ENCODE data around the gene SPTBN4.
"Not testable (repeated sequence)": the region's sequence is repeated elsewhere in the genome, so short reads cannot be mapped to it uniquely, and the experiment has no call there.

SPTBN4 gene

DNA sequence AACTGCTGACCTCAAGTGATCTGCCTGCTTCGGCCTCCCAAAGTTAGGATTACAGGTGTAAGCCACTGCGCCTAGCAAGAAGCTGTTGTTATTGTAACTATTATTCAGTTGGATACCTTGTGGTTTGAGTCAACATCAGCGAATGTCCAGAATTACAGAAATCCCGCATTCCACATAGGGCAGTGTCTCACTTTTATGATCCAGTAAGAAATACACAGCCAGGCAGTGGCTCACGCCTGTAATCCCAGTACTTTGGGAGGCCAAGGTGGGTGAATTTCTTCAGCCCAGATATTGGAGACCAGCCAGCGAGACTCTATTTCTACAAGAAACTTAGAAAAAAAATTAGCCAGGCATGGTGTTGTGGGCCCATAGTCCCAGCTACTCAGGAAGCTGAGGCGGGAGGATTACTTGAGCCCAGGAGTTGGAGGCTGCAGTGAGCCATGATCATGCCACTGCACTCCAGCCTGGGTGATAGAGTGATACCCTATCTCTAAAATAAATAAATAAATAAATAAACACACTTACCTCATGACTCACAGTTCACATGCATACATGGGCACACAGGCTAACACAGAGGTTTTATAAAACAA is 43.8 kb downstream of the SPTBN4 start:
- DNase-seq: no peak

DNA sequence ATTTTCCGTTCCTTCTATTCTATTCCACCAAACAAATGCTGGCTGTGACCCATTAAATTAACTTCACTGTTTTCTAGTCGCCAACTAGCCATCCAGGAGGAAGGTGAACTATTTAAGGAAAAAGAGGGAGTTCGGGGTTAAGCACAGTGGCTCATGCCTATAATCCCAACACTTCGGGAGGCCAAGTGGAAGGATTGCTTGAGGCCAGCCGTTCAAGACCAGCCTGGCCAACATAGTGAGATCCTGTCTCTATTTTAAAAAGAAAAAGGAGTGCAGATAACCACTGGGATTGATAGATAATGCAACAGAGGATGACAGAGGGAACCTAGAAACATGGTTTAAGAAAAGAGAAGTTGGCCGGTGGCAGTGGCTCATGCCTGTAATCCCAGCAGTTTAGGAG is 44.7 kb downstream of the SPTBN4 start:
- no peak for DNase-seq

DNA sequence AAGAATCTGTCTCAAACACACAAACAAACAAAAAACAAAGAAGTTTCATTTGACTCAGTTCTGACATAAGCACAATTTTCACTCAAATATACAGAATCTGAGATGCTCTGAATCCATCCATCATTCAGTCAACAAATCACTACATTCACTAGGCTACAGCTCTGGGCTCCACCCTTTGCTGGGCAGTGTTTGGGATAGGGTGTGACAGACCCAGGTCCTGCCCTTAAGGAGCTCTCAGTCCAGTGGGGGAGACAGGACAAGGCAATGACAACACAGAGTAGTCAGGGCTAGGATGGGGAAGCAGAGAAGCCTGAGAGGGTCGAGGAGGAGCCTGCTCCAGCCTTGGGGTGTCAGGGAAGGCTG is 45.3 kb downstream of the SPTBN4 start:
- DNase-seq: no peak

DNA sequence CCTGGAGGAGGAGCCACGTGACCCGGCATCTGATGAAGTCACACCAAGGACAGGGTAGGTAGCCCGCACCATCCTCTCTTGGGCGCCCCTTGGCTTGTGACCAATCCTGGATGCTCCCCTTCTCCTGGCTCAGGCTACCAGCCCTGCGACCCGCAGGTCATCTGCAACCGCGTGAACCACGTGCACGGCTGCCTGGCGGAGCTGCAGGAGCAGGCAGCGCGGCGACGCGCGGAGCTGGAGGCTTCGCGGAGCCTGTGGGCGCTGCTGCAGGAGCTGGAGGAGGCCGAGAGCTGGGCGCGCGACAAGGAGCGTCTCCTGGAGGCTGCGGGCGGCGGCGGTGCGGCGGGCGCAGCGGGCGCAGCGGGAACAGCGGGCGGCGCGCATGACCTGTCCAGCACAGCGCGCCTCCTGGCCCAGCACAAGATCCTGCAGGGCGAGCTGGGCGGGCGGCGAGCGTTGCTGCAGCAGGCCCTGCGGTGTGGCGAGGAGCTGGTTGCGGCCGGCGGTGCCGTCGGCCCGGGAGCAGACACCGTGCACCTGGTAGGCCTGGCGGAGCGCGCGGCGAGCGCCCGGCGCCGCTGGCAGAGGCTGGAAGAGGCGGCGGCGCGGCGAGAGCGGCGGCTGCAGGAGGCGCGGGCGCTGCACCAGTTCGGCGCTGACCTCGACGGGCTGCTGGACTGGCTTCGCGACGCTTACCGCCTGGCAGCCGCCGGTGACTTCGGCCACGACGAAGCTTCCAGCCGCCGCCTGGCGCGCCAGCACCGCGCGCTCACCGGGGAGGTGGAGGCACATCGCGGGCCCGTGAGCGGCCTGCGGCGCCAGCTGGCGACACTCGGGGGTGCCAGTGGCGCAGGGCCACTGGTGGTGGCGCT is 45.9 kb downstream of the SPTBN4 start:
- DNase-seq: no peak

DNA sequence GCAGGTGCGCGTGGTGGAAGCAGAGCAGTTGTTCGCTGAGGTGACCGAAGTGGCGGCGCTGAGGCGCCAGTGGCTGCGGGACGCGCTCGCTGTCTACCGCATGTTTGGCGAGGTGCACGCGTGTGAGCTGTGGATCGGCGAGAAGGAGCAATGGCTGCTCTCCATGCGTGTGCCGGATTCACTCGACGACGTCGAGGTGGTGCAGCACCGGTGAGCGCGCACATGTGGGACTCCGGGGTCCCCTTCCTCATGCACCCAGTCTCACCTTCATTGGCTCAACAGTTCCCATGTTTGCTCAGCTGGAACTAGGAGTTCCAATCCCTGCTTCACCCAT is 46.5 kb downstream of the SPTBN4 start:
- no peak for DNase-seq

GRCh38 chr19:40513741-40514315 is 47.0 kb downstream of the SPTBN4 start:
- DNase-seq: no peak

GRCh38 chr19:40517248-40517647 is 50.4 kb downstream of the SPTBN4 start:
- no peak for DNase-seq

- peak; percentile 32 for DNase-seq
Measured at GRCh38 chr19:40519352-40520322, 52.8 kb downstream of the SPTBN4 start.

DNA sequence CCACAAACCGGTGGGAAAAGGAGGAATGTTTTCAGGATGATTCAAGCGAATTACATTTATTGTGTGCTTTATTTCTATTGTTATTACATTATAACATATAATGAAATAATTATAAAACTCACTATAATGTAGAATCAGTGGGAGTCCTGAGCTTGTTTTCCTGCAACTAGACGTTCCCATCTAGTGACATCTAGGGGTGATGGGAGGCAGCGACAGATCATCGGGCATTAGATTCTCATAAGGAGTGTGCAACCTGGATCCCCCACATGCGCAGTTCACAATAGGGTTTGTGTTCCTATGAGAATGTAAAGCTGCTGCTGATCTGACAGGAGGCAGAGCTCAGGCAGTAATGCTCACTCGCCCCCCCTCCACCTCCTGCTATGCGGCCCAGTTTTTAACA is 54.5 kb downstream of the SPTBN4 start:
- peak; percentile 14 for DNase-seq

DNA sequence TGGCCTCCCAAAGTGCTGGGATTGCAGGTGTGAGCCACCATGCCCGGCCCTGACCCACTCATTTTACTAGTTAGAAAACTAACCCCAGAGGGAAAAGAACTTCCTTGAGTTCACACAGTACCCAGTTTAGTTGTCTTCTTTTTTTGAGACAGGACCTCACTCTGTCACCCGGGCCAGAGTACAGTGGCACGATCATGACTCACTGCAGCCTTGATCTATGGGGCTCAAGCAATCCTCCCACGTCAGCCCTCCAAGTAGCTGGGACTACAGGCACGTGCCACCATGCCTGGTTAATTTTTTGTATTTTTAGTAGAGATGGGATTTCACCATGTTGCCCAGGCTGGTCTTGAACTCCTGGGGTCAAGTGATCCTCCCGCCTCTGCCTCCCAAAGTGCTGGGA is 55.1 kb downstream of the SPTBN4 start:
- not testable (repeated sequence) for DNase-seq

DNA sequence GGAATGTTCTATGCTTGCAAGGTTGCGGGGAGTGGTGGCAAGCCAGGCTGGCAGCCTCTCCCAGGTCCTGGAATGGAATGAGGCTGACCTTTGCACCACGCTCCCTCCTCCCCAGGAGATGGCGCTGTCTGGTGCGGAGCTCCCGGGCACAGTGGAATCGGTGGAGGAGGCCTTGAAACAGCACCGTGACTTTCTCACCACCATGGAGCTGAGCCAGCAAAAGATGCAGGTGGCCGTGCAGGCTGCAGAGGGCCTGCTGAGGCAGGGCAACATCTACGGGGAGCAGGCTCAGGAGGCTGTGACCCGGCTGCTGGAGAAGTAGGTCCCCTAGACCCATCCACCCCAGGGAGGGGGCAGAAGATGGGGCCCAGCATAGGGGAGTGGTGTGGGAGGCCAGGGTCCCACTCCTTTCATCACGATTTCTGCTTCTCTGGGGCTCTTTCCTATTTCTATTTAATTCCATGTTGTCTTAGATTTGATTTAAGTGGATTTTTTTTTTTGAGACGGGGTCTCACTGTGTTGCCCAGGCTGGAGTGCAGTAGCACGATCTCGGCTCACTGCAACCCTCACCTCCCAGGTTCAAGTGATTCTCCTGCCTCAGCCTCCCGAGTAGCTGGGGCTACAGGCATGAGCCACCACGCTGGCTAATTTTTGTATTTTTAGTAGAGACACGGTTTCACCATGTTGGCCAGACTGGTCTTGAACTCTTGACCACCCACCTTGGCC is 56.7 kb downstream of the SPTBN4 start:
- peak; percentile 41 for DNase-seq

DNA sequence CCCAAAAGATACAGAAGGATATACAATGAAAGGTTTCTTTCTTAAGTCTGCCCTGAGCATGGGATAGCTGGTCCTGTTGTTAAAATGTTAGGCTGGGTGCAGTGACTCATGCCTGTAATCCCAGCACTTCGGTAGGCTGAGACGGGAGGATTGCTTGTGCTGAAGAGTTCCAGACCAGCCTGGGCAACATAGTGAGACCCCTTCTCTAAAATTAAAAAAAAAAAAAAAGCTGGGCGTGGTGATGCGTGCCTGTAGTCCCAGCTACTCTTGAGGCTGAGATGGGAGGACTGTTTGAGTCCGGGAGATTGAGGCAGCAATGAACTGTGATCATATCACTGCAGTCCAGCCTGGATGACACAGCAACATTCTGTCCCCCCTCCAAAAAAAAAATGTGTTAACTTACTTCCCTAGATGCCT is 57.3 kb downstream of the SPTBN4 start:
- DNase-seq: no peak

GRCh38 chr19:40524655-40525054 is 57.9 kb downstream of the SPTBN4 start:
- no peak for DNase-seq

DNA sequence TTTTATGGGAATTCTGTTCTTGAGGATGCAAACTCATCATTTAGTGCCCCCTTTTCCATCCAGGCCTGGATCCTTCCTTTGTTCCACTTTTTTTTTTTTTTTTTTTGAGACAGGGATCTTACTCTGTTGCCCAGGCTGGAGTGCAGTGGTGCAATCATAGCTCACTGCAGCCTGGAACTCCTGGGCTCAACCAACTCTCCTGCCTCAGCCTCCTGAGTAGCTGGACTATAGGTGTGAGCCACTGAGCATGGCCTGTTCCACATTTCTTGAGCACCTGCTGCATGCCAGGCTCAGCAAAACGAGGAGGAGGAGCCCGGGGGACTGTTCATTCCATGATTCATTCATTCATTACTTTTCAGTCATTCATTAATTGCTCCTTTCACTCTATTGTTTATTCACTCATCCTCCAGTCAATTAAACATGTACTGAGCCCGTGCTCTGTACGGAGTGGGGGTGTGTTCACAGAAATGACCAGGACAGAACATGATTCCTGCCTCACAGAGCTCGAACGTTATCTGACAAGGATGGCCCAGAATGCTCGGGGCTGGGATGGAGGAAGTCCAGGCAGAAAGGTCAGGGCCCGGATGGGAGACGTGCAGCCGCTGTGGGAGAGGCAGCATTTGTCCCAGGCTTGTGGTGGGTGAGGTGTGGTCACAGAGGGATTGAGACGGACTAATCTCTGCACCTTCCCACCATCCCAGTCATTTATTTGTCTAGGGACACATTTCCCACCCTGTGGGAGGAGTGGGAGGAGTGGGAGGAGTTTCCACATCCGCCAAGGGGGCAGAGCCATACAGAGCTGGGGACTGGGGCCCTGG is 58.6 kb downstream of the SPTBN4 start:
- no peak for DNase-seq

DNA sequence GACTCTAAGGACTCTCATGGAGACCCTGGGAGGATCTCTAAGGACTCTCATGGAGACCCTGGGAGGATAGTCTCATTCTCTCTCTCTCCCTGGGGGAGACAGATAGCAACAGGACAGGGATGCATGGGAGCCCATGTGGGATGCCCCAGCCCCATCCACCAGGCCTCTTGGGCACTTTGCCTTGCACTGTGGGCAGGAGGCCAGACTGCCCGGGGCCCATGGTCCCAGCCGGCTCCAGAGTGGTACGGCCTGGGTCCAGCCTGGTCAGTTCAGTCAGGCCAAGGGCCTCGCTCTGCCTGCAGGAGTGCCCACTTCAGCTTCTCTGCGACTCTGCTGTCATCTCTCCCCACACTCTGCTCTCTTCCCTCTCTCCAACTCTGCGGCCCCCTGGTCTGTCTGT is 61.3 kb downstream of the SPTBN4 start:
- DNase-seq: no peak

DNA sequence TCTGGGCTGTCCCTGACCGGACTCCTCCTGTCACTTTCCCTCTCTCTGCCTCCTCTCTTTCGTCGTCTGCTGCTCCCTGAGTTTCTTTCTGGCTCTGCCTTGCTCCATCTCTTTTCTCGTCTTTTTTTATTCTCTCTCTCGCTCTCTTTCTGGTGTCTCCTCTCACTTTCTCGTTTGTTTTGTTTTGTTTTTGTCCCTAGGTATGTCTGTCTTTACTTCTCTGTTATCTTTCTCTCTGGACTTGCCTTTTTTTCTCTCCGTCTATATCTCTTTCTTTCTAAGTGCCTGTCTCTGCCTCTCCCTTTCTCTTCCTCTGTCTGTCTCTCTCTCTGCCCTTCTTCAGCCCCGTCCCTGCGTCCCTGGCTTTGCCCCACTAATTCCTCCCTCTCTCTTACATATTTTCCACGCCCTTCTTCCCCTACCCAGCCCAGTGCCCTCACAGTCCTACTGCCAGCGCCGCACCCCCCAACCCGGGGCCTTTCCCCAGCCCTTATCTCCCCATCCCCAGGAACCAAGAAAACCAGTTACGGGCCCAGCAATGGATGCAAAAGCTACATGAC is 61.8 kb downstream of the SPTBN4 start:
- DNase-seq: no peak

DNA sequence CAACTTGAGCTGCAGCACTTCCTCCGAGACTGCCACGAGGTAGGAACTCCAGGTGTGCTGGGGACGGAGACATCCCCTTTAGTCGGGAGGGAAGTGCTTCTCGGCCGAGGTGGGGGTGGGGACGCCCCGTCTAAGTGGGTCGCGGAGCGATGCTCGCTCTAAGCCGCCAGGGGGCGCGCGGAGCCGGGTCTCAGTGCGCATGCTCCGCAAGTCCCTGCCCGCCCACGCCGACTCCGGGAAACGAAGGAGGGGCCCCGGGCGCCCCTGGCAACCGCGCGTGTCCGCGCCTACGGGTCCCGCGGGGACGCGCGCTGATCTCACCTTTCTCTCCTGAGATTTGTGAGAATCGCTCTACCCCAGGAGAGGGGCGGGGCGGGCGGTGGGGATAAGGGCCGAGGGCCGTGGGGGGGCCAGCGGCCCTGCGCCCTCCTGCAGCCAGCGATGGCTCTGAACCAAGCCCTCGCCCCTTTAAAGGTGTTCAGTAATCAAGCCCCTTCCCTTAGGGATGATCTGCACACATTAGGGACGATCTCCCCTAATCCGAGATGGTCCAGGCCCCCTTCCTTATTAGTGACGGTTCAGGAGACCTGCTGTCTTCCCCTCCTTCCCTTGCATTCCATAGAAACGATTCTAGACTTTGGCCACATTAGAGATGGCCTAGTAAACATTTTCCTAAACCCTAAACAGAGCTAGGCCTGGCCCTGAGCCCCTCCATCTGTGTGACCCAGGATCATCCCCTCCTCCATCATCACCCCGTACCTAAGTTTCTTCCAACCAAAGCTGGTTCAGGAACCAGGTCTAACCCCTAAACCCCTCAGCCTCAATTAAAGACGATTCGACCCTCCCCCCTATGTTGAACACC is 62.5 kb downstream of the SPTBN4 start:
- DNase-seq: peak; percentile 69

- DNase-seq: no peak
Measured at GRCh38 chr19:40530091-40530901, 63.5 kb downstream of the SPTBN4 start.

DNA sequence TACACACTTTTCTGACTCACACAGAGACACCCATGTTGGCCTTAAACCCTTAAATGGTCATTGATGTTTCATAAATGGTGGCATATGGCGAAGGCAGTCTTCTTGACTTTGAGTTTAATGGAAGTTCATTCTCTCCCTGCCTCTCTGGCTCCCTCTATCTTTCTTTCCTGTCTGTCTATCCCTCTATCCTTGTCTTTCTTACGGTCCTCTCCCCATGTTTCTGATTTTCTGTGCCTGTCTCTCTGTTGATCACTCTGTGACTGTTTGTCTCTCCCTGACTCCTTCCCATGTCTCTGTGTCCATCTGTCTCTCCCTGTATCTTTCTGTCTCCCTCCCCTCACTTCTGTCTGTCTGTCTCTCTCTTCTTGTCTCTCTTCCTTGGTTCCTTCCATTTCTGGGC is 66.7 kb downstream of the SPTBN4 start:
- no peak for DNase-seq
